Neural cell (in vitro differentiated cells): ENCODE measurements around the gene FOXD2. TPM values are rescaled to one million over a fixed set of nuclear protein-coding genes. Genes with fewer than 3 reads are reported as not detected.
"Not testable (repeated sequence)": the region's sequence is repeated elsewhere in the genome, so short reads cannot be mapped to it uniquely, and the experiment has no call there.

Source experiments
- H2AFZ ChIP-seq: fragments of 200-600, 300-800 bp; sonication (generic), shearing (Covaris generic); 2 replicates; pipeline ENCODE4 v1.6.0; 2014; ENCODE audit warnings: low read depth, mild to moderate bottlenecking, antibody characterized with exemption, low read length, moderate library complexity
- H3F3A ChIP-seq: fragments of 200-600 bp; shearing (Covaris generic); 2 replicates; pipeline ENCODE4 v1.6.1; 2016; ENCODE audit warnings: mild to moderate bottlenecking, moderate library complexity, mixed read lengths, antibody characterized with exemption, low read length; ENCODE audit not compliant: insufficient read depth, poor library complexity, severe bottlenecking
- H3K27ac ChIP-seq: fragments of 200-600, 300-800 bp; sonication (generic), shearing (Covaris generic); 2 replicates; pipeline ENCODE4 v1.5.1; 2014; ENCODE audit warnings: mild to moderate bottlenecking, low read length, moderate library complexity
- H3K27me3 ChIP-seq: fragments of 300-800, 200-600 bp; sonication (generic), shearing (Covaris generic); 2 replicates; pipeline ENCODE4 v1.6.0; 2014; ENCODE audit warnings: mild to moderate bottlenecking, low read depth, low read length, moderate library complexity; ENCODE audit not compliant: insufficient read depth
- H3K36me3 ChIP-seq: fragments of 300-800, 200-600 bp; sonication (generic), shearing (Covaris generic); 2 replicates; pipeline ENCODE4 v1.5.1; 2014; ENCODE audit warnings: mild to moderate bottlenecking, antibody characterized with exemption, low read length, moderate library complexity; ENCODE audit not compliant: insufficient read depth
- H3K4me2 ChIP-seq: fragments of 300-800, 200-600 bp; sonication (generic), shearing (Covaris generic); 2 replicates; pipeline ENCODE4 v1.6.0; 2014; ENCODE audit warnings: mild to moderate bottlenecking, low read length
- H3K4me3 ChIP-seq: fragments of 300-800, 200-600 bp; sonication (generic), shearing (Covaris generic); 2 replicates; pipeline ENCODE4 v1.5.1; 2014; ENCODE audit warnings: mild to moderate bottlenecking, low read length, moderate library complexity
- H3K79me2 ChIP-seq: fragments of 200-600 bp; shearing (Covaris generic); replicated peaks from 2 replicates; pipeline ENCODE4 v1.6.0; 2014; ENCODE audit warnings: mild to moderate bottlenecking, low read length, moderate library complexity; ENCODE audit not compliant: insufficient read depth
- H3K9ac ChIP-seq: fragments of 300-800, 200-600 bp; sonication (generic), shearing (Covaris generic); 2 replicates; pipeline ENCODE4 v1.6.1; 2016; ENCODE audit warnings: mild to moderate bottlenecking, low read length, mixed read lengths
- H3K9me2 ChIP-seq: fragments of 200-600 bp; shearing (Covaris generic); 2 replicates; pipeline ENCODE4 v1.6.1; 2016; ENCODE audit warnings: mild to moderate bottlenecking, low read length, mixed read lengths; ENCODE audit not compliant: insufficient read depth
- H3K9me3 ChIP-seq: fragments of 200-600, 300-800 bp; sonication (generic), shearing (Covaris generic); 2 replicates; pipeline ENCODE4 v1.6.1; 2016; ENCODE audit warnings: mild to moderate bottlenecking, mixed run types, low read length, moderate library complexity, mixed read lengths
- H4K20me1 ChIP-seq: fragments of 200-600 bp; shearing (Covaris generic); 2 replicates; pipeline ENCODE4 v1.6.1; 2016; ENCODE audit warnings: mild to moderate bottlenecking, mixed run types; ENCODE audit not compliant: insufficient read depth
- EP300 ChIP-seq: fragments of 450-650 bp; conservative IDR thresholded peaks from 2 replicates; pipeline ENCODE4 v1.6.1; 2014; ENCODE audit warnings: antibody characterized with exemption, mild to moderate bottlenecking, moderate library complexity; ENCODE audit not compliant: poor library complexity, severe bottlenecking
- EZH2 ChIP-seq: fragments of 200-600, 300-800 bp; shearing (Covaris generic), sonication (generic); IDR thresholded peaks from 2 replicates; pipeline ENCODE4 v1.6.1; 2014; ENCODE audit warnings: antibody characterized with exemption, low read length, borderline replicate concordance, mild to moderate bottlenecking; ENCODE audit not compliant: insufficient read depth, poor library complexity, severe bottlenecking
- MXI1 ChIP-seq: fragments of 450-650 bp; conservative IDR thresholded peaks from 2 replicates; pipeline ENCODE4 v1.6.1; 2014; ENCODE audit warnings: antibody characterized with exemption, mild to moderate bottlenecking; ENCODE audit not compliant: poor library complexity, severe bottlenecking
- POLR2AphosphoS5 ChIP-seq: IDR thresholded peaks from 2 replicates; pipeline ENCODE4 v1.6.1; 2012
- SMC3 ChIP-seq: fragments of 450-650 bp; conservative IDR thresholded peaks from 2 replicates; pipeline ENCODE4 v1.6.1; 2014; ENCODE audit warnings: antibody characterized with exemption, mild to moderate bottlenecking, moderate library complexity; ENCODE audit not compliant: poor library complexity
- TAF1 ChIP-seq: IDR thresholded peaks from 2 replicates; pipeline ENCODE4 v1.6.1; 2012; ENCODE audit warnings: low read depth
- polyA plus RNA-seq: library from polyadenylated mRNA; depleted of rRNA; stranded (reverse); fragments of >200 nt; gene quantifications from 2 replicates; pipeline ENCODE4 v1.2.3, GENCODE V29; 2014
- TF ChIP-seq, protein P1 (sequence below): IDR thresholded peaks from 2 replicates; pipeline ENCODE4 v1.6.1; 2012; ENCODE audit warnings: borderline replicate concordance
- TF ChIP-seq, protein P2 (sequence below): fragments of 450-650 bp; IDR thresholded peaks from 2 replicates; pipeline ENCODE4 v1.5.1; 2014; ENCODE audit warnings: antibody characterized with exemption, mild to moderate bottlenecking, moderate library complexity; ENCODE audit not compliant: poor library complexity, severe bottlenecking

FOXD2 gene
- polyA plus RNA-seq, 1 donor from 2014 or later, result not detected

DNA sequence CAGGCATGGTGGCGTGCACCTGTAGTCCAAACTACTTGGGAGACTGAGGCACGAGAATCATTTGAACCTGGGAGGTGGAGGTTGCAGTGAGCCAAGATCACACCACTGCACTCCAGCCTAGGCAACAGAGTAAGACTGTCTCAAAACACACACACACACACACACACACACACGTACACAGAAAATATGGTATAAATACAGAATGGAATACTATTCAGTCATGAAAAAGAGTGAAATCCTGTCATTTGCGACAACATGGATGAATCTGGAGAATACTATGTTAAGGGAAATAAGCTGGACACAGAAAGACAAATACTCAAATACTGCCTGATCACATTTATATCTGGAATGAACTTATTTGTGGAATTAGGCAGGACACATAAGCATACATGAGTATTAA is 18.4 kb downstream of the FOXD2 start:
- Histone ChIP-seq H3K4me3 (no peak overlapping the region), H2AFZ (no peak overlapping the region), H3K4me2 (no peak overlapping the region), H3K9me3 (no peaks in the 10 kb centered on the region), H3K27ac (no peak overlapping the region), H3F3A (no peaks in the 10 kb centered on the region), H3K79me2 (no peaks in the 10 kb centered on the region), H3K36me3 (no peaks in the 10 kb centered on the region), H3K9me2 (no peaks in the 10 kb centered on the region), H3K9ac (no peak overlapping the region), H3K27me3 (peaks cover 63% of the 10 kb centered on the region), H4K20me1 (no peaks in the 10 kb centered on the region)
- TF ChIP-seq, protein P1, sequence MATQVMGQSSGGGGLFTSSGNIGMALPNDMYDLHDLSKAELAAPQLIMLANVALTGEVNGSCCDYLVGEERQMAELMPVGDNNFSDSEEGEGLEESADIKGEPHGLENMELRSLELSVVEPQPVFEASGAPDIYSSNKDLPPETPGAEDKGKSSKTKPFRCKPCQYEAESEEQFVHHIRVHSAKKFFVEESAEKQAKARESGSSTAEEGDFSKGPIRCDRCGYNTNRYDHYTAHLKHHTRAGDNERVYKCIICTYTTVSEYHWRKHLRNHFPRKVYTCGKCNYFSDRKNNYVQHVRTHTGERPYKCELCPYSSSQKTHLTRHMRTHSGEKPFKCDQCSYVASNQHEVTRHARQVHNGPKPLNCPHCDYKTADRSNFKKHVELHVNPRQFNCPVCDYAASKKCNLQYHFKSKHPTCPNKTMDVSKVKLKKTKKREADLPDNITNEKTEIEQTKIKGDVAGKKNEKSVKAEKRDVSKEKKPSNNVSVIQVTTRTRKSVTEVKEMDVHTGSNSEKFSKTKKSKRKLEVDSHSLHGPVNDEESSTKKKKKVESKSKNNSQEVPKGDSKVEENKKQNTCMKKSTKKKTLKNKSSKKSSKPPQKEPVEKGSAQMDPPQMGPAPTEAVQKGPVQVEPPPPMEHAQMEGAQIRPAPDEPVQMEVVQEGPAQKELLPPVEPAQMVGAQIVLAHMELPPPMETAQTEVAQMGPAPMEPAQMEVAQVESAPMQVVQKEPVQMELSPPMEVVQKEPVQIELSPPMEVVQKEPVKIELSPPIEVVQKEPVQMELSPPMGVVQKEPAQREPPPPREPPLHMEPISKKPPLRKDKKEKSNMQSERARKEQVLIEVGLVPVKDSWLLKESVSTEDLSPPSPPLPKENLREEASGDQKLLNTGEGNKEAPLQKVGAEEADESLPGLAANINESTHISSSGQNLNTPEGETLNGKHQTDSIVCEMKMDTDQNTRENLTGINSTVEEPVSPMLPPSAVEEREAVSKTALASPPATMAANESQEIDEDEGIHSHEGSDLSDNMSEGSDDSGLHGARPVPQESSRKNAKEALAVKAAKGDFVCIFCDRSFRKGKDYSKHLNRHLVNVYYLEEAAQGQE, result no peak
- no peak for TF ChIP-seq TAF1
- TF ChIP-seq, protein P2, sequence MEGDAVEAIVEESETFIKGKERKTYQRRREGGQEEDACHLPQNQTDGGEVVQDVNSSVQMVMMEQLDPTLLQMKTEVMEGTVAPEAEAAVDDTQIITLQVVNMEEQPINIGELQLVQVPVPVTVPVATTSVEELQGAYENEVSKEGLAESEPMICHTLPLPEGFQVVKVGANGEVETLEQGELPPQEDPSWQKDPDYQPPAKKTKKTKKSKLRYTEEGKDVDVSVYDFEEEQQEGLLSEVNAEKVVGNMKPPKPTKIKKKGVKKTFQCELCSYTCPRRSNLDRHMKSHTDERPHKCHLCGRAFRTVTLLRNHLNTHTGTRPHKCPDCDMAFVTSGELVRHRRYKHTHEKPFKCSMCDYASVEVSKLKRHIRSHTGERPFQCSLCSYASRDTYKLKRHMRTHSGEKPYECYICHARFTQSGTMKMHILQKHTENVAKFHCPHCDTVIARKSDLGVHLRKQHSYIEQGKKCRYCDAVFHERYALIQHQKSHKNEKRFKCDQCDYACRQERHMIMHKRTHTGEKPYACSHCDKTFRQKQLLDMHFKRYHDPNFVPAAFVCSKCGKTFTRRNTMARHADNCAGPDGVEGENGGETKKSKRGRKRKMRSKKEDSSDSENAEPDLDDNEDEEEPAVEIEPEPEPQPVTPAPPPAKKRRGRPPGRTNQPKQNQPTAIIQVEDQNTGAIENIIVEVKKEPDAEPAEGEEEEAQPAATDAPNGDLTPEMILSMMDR, result no peak
- TF ChIP-seq EP300, result no peak
- no peak for TF ChIP-seq SMC3

DNA sequence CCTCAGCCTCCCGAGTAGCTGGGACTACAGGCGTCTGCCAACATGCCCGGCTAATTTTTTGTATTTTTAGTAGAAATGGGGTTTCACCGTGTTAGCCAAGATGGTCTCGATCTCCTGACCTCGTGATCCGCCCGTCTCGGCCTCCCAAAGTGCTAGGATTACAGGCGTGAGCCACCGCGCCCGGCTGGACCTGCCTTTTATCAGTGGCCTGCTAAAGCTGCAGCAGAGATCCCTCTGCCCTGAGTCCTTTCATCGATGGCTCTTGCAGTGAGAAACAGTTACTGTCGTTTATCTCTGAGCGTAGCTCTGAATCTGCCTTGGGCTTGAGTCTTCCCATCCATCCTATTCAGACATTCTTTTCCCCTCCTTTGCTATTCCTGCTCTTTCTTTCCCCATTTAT is 19.7 kb downstream of the FOXD2 start:
- not testable (repeated sequence) for H3K4me3 ChIP-seq, H3K27ac ChIP-seq, H3K9me3 ChIP-seq, H3K9me2 ChIP-seq, H3K36me3 ChIP-seq, H3K9ac ChIP-seq, H2AFZ ChIP-seq, H4K20me1 ChIP-seq, H3K79me2 ChIP-seq, H3F3A ChIP-seq, H3K4me2 ChIP-seq
- peaks cover 63% of the 10 kb centered on the region for H3K27me3 ChIP-seq

DNA sequence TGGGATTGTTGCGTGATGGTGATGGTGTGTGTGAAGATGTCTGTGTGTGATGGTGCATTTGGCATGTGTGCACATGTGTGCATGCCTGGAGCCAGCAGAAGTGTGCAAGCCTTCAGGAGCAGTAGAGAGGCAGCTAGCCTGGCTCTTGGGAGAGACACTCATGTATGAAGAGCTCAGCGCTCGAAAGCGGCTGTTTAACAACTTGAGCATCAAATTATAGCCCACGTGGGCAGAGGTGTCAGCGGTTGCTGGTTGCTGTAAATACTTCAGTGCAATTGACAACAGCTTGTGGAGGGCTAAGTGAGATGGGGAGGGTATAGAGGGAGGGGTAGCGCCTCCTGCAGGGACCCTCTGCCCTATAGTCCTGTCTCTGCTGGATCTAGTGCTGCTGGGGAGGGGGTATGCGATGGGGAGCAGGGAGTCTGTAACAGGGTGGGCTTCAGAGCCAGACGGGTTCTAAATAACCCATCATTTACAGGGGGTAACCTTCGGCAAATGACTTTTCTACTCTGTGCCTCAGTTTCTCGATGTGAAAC is 21.5 kb downstream of the FOXD2 start:
- Histone ChIP-seq H3K27me3 (peaks cover 59% of the 10 kb centered on the region), H3K27ac (no peak overlapping the region)

More for the DNA sequence above, 21.5 kb downstream of the FOXD2 start:
- TF ChIP-seq MXI1, result no peak
- TF ChIP-seq POLR2AphosphoS5, result peak; percentile 70
- no peak for TF ChIP-seq EZH2
- Histone ChIP-seq H3K4me3 (no peak overlapping the region), H3K4me2 (no peak overlapping the region), H3K79me2 (no peaks in the 10 kb centered on the region), H3K9me3 (no peaks in the 10 kb centered on the region), H4K20me1 (no peaks in the 10 kb centered on the region), H2AFZ (no peak overlapping the region), H3K36me3 (no peaks in the 10 kb centered on the region), H3F3A (no peaks in the 10 kb centered on the region), H3K9ac (no peak overlapping the region), H3K9me2 (no peaks in the 10 kb centered on the region)
